HPDE6-E6E7 (cell line): Measurements from ENCODE around the gene OR10H3.
"Not testable (repeated sequence)": the region's sequence is repeated elsewhere in the genome, so short reads cannot be mapped to it uniquely, and the experiment has no call there.

ENCODE experiments used
- DNase-seq: peaks from one replicate; pipeline ENCODE4 v3.0.0; 2011; ENCODE audit warnings: missing footprints; ENCODE audit errors: extremely low spot score

Gene OR10H3

DNA sequence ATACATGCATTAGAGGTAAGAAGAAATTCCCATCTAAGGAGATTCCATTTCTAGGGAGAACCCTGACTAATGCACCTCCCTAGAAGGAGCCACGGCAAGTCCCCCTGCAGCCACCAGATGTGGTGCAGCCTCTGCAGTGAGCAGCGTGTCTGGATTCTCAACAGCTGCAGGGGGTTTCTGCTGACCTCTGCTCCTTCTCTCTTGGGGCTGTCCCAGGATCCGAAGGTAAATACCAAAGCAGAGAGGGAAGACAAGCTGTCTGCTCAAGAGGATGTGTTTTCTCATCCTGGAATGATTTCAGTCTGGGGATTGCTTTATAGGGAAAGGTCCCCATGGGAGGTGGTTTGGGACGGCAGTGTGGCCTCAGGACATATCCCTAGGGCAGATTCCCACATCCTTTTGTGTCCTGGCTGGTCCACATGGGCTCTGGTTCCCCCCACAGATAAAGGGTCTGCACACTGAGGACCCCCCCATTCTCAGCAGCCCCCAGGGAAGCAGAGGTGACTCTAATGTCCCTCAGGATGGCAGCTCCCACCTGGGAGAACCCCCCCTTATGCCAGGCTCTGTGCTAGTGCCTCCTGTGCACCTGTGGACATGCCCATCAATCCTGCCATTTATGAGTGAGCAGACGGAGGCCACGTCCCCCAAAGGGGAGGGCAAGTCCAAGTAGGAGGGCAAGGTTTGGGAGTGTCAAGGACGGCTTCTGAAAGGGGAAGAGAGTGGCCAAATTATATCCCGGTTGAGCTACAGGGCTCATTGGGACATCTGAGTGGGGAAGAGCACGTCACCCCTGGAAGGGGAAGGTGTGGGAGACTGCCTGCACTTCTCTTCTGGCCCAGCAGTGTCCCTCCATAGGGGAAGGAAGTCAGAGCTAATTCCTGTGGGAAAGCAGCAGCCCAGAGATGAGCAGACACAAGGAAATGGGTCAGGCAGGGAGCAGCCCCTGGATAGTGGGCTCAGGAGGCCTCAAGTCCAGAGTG is 39.5 kb downstream of the OR10H3 start:
- no peak for DNase-seq

GRCh38 chr19:15779756-15780476 is 42.1 kb downstream of the OR10H3 start:
- DNase-seq: no peak

DNA sequence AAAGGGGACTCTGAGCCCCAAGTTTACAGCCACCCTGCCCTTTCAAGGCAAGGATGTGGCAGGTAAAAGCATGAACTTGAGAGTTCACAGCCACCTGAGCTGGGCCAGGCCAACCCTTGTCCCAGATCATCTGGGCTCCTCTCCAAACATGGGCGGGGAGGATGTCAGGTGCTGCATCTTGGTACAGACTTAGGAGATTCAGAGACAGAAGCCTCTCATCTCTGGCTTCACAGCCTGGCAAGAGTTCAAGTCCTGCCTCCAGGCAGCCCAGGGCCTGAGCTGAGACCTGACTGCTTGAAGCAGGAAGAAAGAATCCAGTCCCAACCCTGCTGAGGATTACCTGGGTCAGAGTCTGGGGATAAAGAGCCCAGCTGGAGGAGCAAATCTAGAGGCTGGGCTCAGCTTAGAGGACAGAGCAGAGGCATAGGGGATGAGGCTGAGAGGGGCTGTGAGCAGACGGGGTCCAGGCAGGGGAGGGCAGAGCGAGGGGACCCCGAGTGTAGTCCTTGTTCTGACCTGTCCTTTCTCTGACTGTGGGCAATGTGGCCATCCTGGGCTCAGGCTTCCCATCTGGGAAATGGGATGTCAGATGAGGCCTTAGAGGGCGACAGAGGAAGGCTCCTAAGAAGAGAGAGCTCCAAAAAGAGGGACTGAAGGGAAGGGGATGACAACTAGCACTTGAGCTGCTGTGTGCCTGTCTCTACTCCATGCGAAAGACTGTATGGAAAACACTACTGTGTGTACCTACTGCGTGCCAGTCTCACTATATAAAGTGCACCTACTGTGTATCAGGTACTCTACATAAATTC is 43.0 kb downstream of the OR10H3 start:
- DNase-seq: no peak

DNA sequence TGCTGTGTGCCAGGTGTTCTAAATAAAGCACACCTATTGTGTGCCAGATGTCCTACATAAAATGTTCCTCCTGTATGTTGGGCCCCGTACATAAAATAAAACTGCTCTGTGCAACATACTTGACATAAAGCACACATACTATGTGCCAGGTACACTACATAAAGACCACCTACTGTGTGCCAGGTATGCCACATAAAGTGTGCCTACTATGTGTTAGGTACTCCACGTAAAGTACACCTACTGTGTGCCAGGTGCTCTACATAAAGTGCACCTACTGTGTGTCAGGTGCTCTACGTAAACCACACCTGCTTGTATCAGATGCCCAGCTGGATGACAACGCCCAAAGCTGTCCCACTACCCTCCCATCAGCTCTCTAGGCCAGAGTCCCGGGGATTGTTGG is 43.9 kb downstream of the OR10H3 start:
- no peak for DNase-seq

GRCh38 chr19:15782211-15782610 is 44.4 kb downstream of the OR10H3 start:
- DNase-seq: no peak

GRCh38 chr19:15782896-15783295 is 45.1 kb downstream of the OR10H3 start:
- not testable (repeated sequence) for DNase-seq

GRCh38 chr19:15787611-15788155 is 49.9 kb downstream of the OR10H3 start, which contains the start of gene OR10H5:
Gene OR10H5 (plus strand): TSS chr19:15787661. CDS start chr19:15794049, 6,388 bp downstream.
- no peak for DNase-seq

DNA sequence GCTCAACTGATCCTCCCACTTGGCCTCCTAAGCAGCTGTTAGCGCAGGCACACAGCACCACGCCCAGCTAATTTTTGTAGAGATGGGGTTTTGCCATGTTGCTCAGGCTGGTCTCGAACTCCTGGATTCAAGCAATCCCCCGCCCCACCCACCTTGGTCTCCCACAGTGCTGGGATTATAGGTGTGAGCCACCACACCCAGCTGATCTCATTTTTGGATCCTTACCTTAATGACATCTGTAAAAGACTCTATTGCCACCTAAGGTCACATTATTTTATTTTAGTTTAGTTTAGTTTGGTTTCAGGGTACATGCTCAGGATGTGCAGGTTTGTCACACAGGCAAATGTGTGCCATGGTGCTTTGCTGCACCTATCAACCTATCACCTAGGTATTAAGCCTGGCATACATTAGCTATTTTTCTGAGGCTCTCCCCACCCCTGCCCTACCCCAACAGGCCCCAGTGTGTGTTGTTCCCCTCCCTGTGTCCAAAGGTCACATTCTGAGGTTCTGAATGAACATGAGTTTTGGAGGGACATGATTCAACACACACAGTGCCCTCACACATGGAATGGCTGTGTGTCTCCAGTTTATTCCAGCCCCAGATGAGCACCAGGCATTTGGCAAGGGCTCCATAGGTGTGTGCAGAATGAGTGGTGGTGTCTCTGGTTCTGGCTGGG is 50.9 kb downstream of the OR10H3 start:
- DNase-seq: no peak

DNA sequence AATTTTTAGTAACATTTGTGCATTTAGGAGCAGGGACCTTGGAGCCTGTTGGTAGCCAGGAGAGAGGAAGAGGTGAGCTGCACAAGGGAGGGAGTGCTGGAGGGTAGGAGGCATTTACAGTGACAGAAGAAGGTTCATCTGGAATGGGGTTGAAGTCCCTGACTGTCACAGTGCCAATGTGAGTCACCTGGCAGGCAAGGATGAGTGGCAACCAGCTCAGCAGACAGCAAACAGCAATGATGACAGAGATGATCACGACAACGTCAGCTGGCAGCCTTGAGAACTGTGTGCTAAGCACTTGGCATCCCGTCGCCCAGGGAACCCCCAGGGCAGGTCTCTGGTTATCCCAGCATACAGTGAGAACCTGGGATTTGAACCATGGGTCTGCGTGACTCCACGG is 52.3 kb downstream of the OR10H3 start:
- no peak for DNase-seq
